Measurements from ENCODE around the gene BAG1.
A peak's percentile ranks its signal among the peaks of the same experiment; 100 is the strongest.

Gene BAG1

GRCh38 chr9:33264473-33265177 is at the start of gene BAG1, which contains the start of gene CHMP5:
Gene BAG1, minus strand, starts transcription at chr9:33264708.
Gene CHMP5, plus strand, starts transcription at chr9:33265049. Its CDS starts 30 bp downstream, at chr9:33265079.
- DNase-seq, result peak; percentile 100

DNA sequence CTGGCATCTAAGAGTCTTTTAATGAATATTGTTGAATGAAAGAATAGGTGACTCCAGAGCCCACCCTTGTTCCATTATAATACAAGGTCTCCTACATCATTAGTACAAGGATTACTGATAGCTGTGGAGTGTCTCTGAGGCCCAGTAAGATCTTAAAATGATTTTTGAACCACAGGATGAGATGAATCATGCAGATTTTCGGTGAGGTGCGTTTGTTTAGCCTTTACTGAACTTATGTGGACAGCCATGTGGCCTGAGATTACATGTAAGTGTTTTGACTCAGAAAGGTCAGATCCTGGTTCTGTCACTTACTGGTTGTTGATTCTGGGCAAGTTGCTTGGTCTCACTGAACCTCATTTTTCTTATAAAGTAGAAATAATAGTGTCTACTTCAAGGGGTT is 47.4 kb upstream of the BAG1 start:
- DNase-seq, result no peak

DNA sequence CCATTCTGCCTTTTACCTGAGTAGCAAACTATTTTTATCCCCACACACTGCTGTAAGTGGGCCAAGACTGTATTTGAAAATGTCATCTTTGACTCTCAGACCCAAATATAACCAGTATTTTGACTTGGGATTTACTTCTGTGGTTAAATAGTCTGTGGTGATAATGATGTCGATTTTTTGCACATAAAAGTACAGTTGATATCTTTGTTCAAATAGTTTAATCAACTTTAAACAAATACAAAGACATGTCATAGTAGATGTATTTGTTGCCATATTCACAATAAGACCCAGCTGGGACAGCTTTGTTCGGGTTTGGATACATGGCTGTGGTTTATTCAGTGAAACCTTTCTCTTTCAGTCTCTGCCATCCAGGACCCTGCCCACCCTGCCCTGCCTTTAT is 46.2 kb upstream of the BAG1 start:
- DNase-seq, result no peak

GRCh38 chr9:33309903-33310302 is 45.4 kb upstream of the BAG1 start:
- no peak for DNase-seq

- no peak for DNase-seq
Observed at GRCh38 chr9:33307067-33307466, 42.6 kb upstream of the BAG1 start.

DNA sequence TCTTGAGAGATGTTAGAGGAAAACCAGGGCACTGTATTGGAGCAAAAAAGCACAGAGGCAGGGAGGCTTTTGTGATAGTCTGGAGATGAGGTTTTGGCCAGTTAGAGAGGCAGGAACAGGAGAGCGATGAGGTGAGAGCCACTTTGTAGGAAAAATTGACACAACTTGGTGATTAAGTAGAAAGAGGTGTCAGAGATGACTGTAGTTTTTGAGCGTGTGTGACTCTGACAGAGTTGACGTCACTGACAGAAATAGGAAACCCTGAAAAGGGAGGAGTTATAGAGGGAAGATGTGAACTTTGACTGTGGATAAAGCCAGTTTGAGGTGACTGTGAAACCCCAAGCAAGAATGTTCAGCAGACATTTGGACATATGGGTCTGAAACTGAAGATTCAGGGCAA is 41.5 kb upstream of the BAG1 start:
- DNase-seq, result no peak

- no peak for DNase-seq
Observed at GRCh38 chr9:33304362-33304761, 39.9 kb upstream of the BAG1 start.

DNA sequence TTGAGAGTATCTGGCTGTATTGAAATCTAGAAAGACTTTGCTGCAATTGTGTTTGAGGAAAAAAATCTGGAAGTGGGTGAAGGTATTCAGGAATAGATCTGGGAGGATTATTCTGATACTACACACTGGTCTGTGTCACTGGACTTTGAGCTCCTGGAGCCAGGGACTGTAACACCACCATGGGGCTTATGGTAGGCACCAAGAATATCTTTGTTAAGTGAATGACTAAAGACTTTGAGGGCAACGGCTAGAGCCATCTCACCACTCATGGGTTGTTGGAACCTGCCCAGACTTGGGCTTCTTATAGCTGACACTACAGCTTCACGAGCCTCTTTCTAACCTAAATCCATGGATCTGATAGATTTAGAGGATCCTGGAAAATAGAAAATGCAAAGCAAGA is 36.0 kb upstream of the BAG1 start:
- DNase-seq, result no peak

GRCh38 chr9:33297432-33297831 is 32.9 kb upstream of the BAG1 start:
- DNase-seq, result no peak

GRCh38 chr9:33295571-33295970 is 31.1 kb upstream of the BAG1 start:
- no peak for DNase-seq

DNA sequence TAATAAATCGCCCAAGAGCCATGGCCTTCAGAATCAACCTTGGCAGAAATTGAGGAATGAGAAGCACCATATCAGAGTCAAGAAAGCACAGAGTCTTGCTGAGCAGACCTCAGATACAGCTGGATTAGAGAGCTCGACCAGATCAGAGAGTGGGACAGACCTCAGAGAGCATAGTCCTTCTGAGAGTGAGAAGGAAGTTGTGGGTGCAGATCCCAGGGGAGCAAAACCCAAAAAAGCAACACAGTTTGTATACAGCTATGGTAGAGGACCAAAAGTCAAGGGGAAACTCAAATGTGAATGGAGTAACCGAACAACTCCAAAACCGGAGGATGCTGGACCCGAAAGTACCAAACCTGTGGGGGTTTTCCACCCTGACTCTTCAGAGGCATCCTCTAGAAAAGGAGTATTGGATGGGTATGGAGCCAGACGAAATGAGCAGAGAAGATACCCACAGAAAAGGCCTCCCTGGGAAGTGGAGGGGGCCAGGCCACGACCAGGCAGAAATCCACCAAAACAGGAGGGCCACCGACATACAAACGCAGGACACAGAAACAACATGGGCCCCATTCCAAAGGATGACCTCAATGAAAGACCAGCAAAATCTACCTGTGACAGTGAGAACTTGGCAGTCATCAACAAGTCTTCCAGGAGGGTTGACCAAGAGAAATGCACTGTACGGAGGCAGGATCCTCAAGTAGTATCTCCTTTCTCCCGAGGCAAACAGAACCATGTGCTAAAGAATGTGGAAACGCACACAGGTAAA is 30.3 kb upstream of the BAG1 start:
- DNase-seq, result no peak

DNA sequence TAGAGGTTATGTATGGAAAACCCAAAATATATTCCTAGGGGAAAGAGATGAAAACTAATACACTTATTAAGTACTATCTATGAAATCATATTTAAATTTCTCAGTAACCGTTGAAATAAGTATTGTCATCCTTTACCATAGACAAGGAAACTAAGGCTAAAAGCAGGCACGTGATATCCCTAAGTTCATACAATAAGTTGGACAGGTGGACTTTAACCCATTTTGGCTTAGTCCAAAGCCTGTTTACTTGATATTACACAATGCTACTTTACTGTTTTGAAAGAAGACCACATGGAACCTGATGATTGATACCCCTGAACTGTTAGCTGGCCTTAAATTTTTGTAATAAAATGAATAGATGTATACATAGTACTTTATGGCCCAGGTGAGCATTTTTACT is 29.3 kb upstream of the BAG1 start:
- no peak for DNase-seq

DNA sequence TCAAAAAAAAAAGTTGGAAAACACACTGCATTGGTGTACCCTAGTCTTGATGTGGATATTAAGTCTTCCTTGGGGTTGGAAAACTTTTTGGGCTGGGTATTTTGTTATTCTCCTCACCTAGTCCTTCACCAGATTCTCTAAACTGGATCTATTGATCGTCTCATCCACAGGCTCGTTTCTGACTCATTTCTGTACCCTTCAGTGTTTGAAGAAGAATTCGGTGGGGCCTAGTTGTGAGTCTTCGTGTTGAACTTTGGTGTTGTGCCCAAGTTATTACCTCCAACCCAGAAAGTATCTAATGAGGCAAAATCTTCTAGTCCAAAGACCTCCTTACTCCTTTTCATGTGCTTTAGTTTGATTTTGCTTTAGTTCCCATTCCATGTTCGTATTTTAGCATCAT is 27.4 kb upstream of the BAG1 start:
- no peak for DNase-seq

GRCh38 chr9:33291031-33291397 is 26.5 kb upstream of the BAG1 start:
- DNase-seq, result no peak

DNA sequence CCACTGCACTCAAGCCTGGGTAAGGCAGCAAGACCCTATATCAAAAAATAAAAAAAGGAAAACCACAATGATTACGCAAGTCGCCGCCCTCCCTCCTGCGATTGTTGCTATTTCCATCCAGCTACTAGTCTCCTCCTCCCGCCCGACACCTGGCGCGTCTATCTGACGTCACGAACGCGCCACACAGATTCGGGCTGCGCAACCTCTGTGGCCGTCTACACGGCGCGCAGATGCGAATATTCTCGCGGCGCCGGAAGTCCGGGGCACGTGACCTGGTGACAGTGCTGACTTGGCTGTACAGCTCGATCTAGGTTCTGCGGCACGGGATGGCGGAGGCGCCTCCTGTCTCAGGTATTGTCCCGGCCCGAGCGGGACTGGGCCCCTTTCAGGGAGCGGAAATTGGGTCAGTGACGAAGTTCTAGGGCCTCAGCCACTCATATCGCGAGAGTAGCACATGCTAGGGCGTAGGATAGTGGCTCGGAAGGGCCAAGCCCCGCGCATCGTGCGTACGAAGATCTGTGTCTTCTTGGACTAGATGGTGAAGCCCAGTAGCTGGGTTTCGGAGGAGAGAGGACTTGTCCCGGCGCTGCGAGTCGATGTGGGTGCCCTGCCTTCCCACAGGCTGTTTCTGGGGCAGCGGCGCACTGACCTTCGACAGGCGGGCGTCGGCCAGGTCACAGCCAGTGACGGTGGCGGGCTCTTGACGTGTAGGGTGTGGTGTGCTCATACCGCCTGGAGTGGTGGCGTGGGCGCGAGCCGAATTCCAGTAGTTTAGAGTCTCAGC is 25.9 kb upstream of the BAG1 start, which contains the start of gene NFX1:
Gene NFX1, plus strand, starts transcription at position 270 of the 784 bp plus-strand sequence. Its CDS starts 57 bp downstream, at position 327.
- DNase-seq, result peak; percentile 99

GRCh38 chr9:33289936-33290246 is 25.4 kb upstream of the BAG1 start:
- no peak for DNase-seq

- DNase-seq, result peak; percentile 36
Observed at GRCh38 chr9:33289496-33289895, 25.0 kb upstream of the BAG1 start.

GRCh38 chr9:33288828-33289483 is 24.4 kb upstream of the BAG1 start:
- DNase-seq, result peak; percentile 19

DNA sequence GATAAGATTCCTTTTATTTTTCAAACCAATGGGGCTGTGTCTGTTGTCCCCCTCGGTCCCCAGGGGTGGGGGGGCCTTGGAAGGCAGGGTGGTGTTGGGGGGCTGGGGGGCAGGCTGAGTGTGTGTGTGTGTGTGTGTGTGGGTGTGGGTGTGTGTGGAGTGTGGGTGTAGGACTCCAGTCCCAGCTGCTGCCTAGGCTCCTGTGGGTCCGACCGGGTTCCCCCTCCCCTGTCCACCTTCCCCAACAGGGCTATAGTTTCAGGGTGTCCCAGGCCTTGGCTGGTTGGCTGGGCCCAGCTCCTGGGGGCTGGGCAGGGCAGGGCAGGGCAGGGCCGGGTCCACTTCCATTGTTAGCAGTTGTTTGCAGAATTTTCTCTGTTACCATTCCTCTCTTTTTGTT is 23.7 kb upstream of the BAG1 start:
- no peak for DNase-seq

DNA sequence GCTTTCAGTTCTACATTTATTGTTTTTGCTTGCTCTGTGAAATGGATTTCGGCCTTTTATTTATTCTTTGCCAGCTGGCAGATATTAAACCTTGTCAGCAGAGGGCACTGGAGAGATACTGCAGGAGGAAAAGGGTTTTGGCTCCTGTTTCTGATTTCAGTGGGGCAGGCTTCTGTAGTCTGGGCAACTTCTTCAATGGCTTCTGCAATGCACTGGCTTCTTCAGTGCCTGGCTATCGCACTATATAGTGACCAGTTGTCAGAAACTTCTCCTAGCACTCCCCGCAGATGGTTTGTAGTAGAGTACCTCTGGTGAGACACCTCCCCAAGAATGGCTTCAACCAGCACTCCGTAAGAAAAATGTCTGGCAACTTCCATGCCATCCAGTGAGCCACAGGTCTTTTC is 22.6 kb upstream of the BAG1 start:
- peak; percentile 37 for DNase-seq

DNA sequence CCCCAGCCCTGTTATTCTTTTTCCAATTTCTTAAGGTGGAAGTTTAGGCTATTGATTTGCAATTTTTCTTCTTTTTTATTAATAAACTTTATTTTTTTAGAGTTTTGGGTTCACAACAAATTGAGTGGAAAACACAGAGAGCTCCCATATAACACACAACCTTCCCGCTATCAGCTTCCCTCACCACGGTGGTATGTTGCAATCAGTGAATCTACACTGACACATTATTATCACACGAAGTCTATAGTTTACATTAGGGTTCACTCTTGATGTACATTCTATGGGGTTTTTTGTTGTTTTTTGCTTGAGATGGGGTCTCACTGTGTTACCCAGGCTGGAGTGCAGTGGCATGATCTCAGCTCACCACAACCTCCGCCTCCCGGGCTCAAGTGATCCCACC is 21.0 kb upstream of the BAG1 start:
- DNase-seq, result no peak

DNA sequence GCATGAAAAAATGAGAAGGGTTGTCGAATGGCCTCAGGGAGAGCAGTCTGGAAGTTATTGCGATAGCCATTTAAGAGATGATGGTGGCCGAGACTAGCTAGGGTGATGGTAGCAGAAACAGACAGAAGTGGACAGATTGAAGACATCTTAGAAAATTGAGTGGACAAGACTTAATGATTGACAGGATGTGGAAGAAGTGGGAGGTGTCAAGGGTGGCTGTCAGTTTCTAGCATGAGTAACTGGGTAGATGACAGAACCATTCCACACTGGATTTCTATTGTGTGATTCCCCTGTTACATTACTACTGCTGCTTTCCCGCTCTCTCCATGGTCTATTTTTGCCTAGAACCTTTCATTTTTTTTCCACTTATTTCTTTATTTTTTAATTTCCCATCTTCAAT is 13.0 kb upstream of the BAG1 start:
- DNase-seq, result no peak

GRCh38 chr9:33273972-33274328 is 9.4 kb upstream of the BAG1 start:
- no peak for DNase-seq

All from activated CD8-positive, alpha-beta memory T cell treated with anti-CD3 and anti-CD28 coated beads, Interleukin-2, amount 50 U/mL, for 4 hours (primary cell).